Stimulated activated CD4-positive, alpha-beta T cell treated with anti-CD3 and anti-CD28 coated beads, Interleukin-12 subunit alpha, Interleukin-12 subunit beta, amount 100 ng/mL, for 24 hours (primary cell): Measurements from ENCODE around the gene PGBD5.
"Not testable (repeated sequence)": the region's sequence is repeated elsewhere in the genome, so short reads cannot be mapped to it uniquely, and the experiment has no call there.

ENCODE experiments used
- DNase-seq, 2 experiments: peaks; one replicate each; pipeline ENCODE4 v3.0.0-alpha.2; 2020; ENCODE audit warnings: low read depth in 2 of 2

The PGBD5 gene, protein sequence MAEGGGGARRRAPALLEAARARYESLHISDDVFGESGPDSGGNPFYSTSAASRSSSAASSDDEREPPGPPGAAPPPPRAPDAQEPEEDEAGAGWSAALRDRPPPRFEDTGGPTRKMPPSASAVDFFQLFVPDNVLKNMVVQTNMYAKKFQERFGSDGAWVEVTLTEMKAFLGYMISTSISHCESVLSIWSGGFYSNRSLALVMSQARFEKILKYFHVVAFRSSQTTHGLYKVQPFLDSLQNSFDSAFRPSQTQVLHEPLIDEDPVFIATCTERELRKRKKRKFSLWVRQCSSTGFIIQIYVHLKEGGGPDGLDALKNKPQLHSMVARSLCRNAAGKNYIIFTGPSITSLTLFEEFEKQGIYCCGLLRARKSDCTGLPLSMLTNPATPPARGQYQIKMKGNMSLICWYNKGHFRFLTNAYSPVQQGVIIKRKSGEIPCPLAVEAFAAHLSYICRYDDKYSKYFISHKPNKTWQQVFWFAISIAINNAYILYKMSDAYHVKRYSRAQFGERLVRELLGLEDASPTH

DNA sequence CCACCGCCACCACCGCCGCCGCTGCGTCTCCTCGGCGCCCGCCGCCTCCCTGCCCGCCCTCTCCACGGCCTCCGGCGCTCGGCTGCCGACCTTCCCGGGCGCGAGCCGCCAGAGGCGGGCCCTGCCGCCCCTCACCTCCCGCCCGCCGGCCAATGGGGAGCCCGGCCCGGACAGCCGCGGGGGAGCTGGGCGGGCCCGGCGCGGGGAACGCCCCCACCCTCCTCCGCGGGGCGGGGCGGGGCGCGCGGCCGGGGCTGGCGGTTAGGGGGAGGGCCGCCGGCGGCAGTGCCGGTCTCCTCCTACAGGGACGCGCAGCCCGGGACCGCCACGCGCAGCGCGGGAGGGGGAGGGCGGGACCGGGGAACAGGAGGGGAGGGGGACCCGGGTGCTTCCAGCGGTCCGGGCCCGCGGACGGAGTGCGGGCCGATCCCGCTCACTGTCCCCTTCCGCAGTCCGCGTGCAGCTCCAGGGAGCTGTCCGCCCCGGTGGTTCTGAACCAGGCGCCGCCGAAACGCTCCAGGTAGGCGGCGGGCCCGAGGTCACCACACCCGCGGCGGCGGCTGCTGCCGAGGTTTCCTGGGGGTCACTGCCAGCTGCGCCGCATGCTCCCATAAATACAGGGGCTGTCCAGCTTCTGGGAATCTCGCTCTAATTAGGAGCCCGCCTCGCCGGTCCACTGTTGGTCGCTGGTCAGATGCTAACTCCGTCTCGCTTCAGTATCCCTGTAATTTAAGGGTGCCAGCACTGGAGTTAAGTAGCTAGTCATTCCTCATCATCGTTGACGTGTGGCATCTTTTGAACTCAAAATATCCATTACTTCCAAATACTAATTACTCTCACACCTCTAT, at the start of gene PGBD5:
Gene PGBD5, minus strand, starts transcription at position 87 of the 848 bp plus-strand sequence. CDS start 404 bp downstream, outside the sequence.
- DNase-seq = peak; percentile 18 to 49

DNA sequence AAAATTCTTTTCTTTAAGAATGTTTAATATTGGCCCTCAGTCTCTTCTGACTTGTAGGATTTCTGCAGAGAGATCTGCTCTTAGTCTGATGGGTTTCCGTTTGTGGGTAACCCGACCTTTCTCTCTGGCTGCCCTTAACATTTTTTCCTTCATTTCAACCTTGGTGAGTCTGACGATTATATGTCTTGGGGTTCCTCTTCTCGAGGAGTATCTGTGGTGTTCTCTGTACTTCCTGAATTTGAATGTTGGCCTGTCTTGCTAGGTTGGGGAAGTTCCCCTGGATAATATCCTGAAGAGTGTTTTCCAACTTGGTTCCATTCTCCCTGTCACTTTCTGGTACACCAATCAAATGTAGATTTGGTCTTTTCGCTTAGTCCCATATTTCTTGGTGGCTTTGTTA, 48.8 kb upstream of the PGBD5 start:
- DNase-seq = not testable (repeated sequence)

- not testable (repeated sequence) for DNase-seq
These were observed 44.6 kb upstream of the PGBD5 start for GRCh38 chr1:230470750-230471149.

DNA sequence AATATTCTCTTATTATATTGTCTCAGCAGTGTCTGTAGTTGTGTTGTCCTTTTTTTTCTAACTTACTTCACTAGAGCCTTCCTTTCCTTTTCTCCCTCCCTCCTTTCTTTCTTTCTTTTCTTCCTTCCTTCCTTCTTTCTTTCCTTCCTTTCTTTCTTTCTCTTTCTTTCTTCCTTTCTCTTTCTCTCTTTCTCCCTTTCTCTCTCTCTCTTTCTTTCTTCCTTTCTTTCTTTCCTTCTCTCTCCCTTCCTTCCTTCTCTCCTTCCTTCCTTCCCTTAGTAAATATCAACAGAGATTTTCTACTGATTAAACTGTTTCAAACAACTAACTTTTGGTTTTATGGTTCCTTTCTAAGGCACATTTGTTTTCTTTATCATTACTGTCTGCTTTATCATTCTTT, 43.1 kb upstream of the PGBD5 start:
- DNase-seq = no peak

GRCh38 chr1:230465691-230466090, 39.6 kb upstream of the PGBD5 start:
- no peak for DNase-seq

DNA sequence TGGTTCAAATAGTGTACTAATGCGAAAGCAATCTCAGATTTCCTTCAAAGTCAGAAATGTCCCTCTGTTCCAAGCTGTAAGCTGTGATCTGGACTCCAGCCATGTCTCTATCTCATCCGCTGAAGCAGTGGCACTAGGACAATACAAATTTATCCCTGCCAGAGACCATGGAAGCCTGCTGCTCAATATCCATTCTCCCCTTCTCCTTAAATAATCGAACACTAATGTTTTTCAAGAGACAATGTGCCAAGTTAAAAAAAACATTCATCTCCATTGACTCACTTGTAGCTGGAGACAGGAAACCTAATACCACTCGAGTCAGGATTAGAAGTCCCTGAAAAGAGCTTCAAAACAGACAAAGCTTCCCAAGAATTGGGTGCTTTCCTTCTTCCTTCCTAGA, 38.5 kb upstream of the PGBD5 start:
- no peak for DNase-seq

DNA sequence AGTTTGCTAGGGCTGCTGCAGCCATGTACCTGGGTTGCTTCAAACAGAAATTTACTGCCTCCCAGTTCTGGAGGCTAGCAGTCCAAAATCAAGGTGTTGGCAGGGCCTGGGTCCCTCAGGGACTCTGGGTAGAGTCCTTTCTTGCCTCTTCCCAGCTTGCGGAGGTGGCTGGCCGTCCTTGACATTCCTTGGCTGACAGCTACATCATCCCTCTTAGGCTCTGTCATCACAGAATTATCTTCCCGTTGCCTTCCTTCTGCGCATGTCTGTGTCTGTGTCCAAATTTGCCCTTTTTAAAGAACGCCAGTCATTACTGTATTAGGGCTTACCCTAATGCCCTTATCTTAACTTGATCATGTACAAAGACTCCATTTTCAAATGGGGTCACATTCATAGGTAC, 37.6 kb upstream of the PGBD5 start:
- DNase-seq = no peak

- no peak for DNase-seq
These were observed 37.2 kb upstream of the PGBD5 start for GRCh38 chr1:230463326-230463725.

- no peak for DNase-seq
These were observed 33.3 kb upstream of the PGBD5 start for GRCh38 chr1:230459465-230459864.

GRCh38 chr1:230458509-230458908, 32.4 kb upstream of the PGBD5 start:
- DNase-seq = no peak

GRCh38 chr1:230456478-230456877, 30.3 kb upstream of the PGBD5 start:
- no peak for DNase-seq

DNA sequence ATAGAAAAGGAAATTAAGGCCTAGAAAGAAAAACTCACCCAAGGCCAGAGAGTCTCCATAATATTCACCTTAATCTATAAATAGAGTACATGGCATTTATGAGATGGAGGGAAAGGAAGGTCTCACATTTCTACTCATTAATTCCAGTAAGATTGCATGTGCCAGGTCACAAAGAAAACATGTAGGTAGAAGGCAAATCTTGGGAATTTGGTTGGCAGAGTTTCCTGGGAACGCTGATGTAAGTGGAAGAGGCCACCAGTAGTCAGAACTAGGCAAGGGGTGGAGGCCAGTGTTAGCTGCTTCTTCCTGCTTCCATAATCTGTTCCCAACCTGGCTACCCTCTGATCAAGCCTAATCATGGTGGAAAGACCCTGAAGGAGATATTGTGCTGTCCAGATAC, 29.2 kb upstream of the PGBD5 start:
- DNase-seq = no peak

- DNase-seq = no peak
These were observed 27.2 kb upstream of the PGBD5 start for GRCh38 chr1:230453377-230453776.

DNA sequence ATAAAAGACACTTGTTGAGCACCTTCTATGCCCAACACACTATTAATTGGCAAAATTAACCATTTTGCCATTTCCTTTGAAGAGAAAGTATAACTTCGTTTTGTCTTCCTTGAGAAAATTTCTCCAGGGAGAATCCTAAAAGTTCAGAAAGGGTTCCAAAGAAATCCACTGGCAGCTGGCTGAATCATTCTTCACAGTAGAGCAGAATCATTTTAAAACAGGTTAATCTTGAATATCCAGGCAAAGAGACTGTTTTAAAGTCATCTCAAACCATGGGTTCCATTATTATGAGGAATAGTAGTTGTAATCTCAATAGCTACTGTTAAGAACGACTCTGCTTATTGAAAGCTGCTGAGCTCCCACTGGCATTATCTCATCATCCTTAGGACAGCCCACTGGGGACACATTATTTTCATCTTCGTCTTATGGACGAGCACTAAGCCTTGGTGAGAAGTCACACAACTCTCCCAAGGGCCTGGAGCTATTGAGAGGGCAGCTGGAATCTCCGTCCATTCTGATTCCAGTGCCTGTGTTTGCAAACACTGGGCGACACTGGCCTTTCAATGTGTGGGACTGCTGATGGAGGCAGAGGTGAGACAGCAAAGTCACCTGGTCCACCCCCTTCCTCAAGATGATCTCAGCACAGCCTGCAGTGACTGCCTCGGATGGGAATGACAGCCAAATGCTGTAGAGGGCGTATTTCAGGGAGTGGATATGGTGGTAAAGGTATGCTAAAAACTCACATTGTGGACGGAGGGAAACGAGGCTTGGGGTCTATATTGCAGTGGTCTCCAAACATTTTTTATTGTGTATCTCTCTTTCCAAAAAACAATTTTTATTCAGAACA, 15.3 kb upstream of the PGBD5 start:
- no peak for DNase-seq

GRCh38 chr1:230435108-230435507, 9.0 kb upstream of the PGBD5 start:
- DNase-seq = no peak

GRCh38 chr1:230431527-230431926, 5.4 kb upstream of the PGBD5 start:
- no peak for DNase-seq

DNA sequence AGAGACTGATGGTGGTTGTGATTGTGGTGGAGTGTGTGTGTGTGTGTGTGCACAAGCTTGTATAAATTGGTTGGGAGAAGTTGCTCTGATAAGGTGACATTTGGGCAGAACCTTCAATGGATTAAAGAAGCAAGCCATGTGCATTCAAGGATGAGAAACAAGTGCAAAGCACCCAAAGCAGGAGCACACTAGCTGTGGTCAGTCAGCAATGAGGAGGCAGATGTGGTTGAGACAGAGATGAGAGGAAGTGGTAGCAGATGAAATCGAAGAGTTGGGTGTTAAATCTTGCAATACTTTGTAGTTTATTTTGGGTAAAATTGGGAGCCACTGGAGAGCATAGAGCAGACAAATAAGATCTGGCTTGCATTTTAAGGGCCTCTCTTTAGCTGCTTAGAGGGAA, 4.4 kb upstream of the PGBD5 start:
- DNase-seq = no peak

- no peak for DNase-seq
These were observed 3.1 kb upstream of the PGBD5 start for GRCh38 chr1:230429067-230429735.

DNA sequence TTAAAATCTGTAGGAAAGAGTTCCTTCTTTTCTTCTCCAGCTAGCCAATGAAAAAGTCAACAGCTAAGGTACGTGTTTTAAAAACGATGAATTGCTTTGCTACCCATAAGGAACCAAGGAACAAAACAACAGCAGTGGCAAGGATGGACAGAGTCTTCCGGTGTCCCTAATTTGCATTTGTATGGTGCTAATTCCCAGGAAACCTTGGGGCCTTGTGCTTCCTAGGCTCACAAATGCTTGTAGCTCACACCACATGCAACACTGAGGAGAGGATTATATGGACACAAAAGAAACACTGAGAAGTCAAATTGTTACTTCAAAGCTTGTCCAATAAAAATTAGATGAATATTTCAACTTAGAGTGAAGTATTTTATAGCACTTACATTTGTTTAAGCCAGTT, 1.8 kb upstream of the PGBD5 start:
- no peak for DNase-seq

DNA sequence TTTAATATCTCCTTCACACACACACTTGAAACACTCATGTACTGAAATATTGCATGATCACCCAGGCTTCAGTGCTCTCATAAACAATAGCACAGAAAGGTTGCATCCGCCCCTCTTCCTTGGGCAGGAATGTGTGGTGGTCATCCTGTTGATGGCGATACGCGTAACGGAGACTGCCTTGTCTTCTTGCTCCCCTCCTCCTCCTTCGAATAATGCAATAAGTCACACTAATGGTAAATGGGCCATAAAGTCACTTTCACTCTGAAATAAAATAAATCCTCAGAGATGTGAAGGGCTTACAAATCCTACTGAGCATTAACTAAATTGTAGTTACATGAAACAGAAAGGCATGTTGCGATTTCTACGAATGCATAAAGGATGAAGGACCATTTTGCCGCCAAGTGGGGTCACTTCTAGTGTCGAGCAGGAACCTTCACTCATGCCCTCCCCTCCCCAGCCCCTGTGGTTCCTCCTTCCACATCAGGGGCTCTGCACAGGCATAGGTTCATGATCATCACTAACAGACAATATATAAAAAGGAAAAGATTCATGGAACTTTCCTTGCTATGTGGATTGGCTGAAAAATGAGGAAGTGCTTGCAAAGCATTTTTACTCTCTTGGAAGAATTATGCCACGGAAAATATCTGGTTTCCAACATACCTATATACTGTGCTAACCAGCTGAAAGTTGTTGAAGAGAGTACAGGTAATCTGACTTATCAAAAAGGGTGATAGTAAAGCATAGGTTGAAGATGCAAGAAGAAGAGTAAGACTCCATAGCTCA, 1.2 kb upstream of the PGBD5 start:
- DNase-seq = no peak
